A549 (cell line): ENCODE measurements around the gene CADM2. TPM values are rescaled to one million over a fixed set of nuclear protein-coding genes. Genes with fewer than 3 reads are reported as not detected.
A peak's percentile ranks its signal among the peaks of the same experiment; 100 is the strongest.

Source experiments
- ATAC-seq, 2 experiments: fragments of 200-7000 bp in 1 of 2; fragments of >200 bp in 1 of 2; cut with Nextera tagmentation in 1 of 2; cut with Tn5 transposase in 1 of 2; 3 replicates each; pipeline versions ENCODE4 v1.8.0 to v1.9.1; 2018 to 2020; ENCODE audit warnings: mild to moderate bottlenecking in 1 of 2, moderate library complexity in 1 of 2
- CTCF ChIA-PET: fragments of 300-600 bp; sonication (Branson Sonifier 250); formaldehyde crosslinking; extraction: SDS; loops from one replicate; lab custom pipeline; 2021; ENCODE audit warnings: antibody characterized with exemption, inconsistent platforms; lab: Yijun Ruan, JAX
- POLR2A ChIA-PET: fragments of 350-600 bp; formaldehyde crosslinking; extraction: SDS; loops from one replicate; lab custom pipeline; 2021; ENCODE audit warnings: antibody characterized with exemption, inconsistent platforms; lab: Yijun Ruan, JAX
- DNase-seq, 2 experiments: peaks; one replicate each; pipeline versions ENCODE4 v3.0.0 to v3.0.0-alpha.2; 2011 to 2016; ENCODE audit warnings: low read depth in 1 of 2, low spot score in 1 of 2
- FAIRE-seq: peaks from 2 replicates; lab custom pipeline; 2011; peaks lifted over from hg19 to GRCh38; lab: Jason Lieb, UNC
- H3K27ac ChIP-seq, 2 experiments: fragments of >200 bp; sonication (Bioruptor Twin); formaldehyde crosslinking; 3 replicates each; pipeline ENCODE4 v1.5.1; 2016 to 2017
- H3K4me1 ChIP-seq: fragments of >200 bp; sonication (Bioruptor Twin); formaldehyde crosslinking; 3 replicates; pipeline ENCODE4 v1.6.1; 2016
- H3K4me2 ChIP-seq: fragments of >200 bp; sonication (Bioruptor Twin); formaldehyde crosslinking; 3 replicates; pipeline ENCODE4 v1.6.1; 2016
- H3K4me3 ChIP-seq: fragments of >200 bp; sonication (Bioruptor Twin); formaldehyde crosslinking; 3 replicates; pipeline ENCODE4 v1.5.1; 2016
- H3K9me3 ChIP-seq: fragments of >200 bp; sonication (Bioruptor Twin); formaldehyde crosslinking; 3 replicates; pipeline ENCODE4 v1.6.1; 2016
- CBX2 ChIP-seq: fragments of 200-600 bp; sonication (generic); IDR thresholded peaks from 2 replicates; pipeline ENCODE4 v1.6.1; 2016; ENCODE audit warnings: low read depth, mild to moderate bottlenecking, borderline replicate concordance
- CBX8 ChIP-seq: fragments of 200-600 bp; sonication (generic); IDR thresholded peaks from 2 replicates; pipeline ENCODE4 v1.6.1; 2016
- CEBPB ChIP-seq, 2 experiments: fragments of >200 bp in 1 of 2; sonication (Bioruptor Twin) in 1 of 2; formaldehyde crosslinking in 1 of 2; IDR thresholded peaks; 2 replicates each; pipeline ENCODE4 v1.6.1; 2012 to 2016
- EHF ChIP-seq: fragments of 250-450 bp; sonication (Bioruptor Pico); IDR thresholded peaks from 2 replicates; pipeline ENCODE4 v1.5.0; 2020; ENCODE audit warnings: mild to moderate bottlenecking
- EHMT2 ChIP-seq: fragments of 200-600 bp; sonication (generic); IDR thresholded peaks from 2 replicates; pipeline ENCODE4 v1.6.1; 2016; ENCODE audit warnings: antibody characterized with exemption, low read depth, mild to moderate bottlenecking, moderate library complexity
- FOSB ChIP-seq: fragments of 250-450 bp; sonication (Bioruptor Pico); IDR thresholded peaks from 2 replicates; pipeline ENCODE4 v1.5.0; 2020; ENCODE audit warnings: mild to moderate bottlenecking, moderate library complexity
- FOSL2 ChIP-seq, 2 experiments: fragments of 450-650 bp in 1 of 2; fragments of >200 bp in 1 of 2; sonication (Bioruptor Twin) in 1 of 2; formaldehyde crosslinking; IDR thresholded peaks; 2 replicates each; pipeline versions ENCODE4 v1.5.0 to v1.6.1; 2016 to 2020; ENCODE audit warnings: mild to moderate bottlenecking in 1 of 2, moderate library complexity in 1 of 2
- FOXS1 ChIP-seq: fragments of 250-450 bp; sonication (Bioruptor Pico); IDR thresholded peaks from 2 replicates; pipeline ENCODE4 v1.5.0; 2020; ENCODE audit warnings: mild to moderate bottlenecking, moderate library complexity
- GATA3 ChIP-seq: IDR thresholded peaks from 2 replicates; pipeline ENCODE4 v1.6.1; 2012; ENCODE audit warnings: borderline replicate concordance
- HDAC2 ChIP-seq: fragments of 200-600 bp; sonication (generic); IDR thresholded peaks from 2 replicates; pipeline ENCODE4 v1.6.1; 2016
- KDM5A ChIP-seq: fragments of 200-600 bp; sonication (generic); IDR thresholded peaks from 2 replicates; pipeline ENCODE4 v1.6.1; 2016; ENCODE audit warnings: antibody characterized with exemption, mild to moderate bottlenecking
- MAX ChIP-seq: IDR thresholded peaks from 2 replicates; pipeline ENCODE4 v1.6.1; 2012
- NPAS2 ChIP-seq: fragments of 250-450 bp; sonication (Bioruptor Pico); IDR thresholded peaks from 2 replicates; pipeline ENCODE4 v1.8.0; 2022; ENCODE audit warnings: mild to moderate bottlenecking, moderate library complexity, borderline replicate concordance
- POLR2AphosphoS2 ChIP-seq: conservative IDR thresholded peaks from 2 replicates; pipeline ENCODE4 v1.6.1; 2012; ENCODE audit warnings: low read length, improper control_type of control experiment, inconsistent platforms
- RAD21 ChIP-seq, 2 experiments: fragments of >200 bp in 1 of 2; sonication (Bioruptor Twin) in 1 of 2; formaldehyde crosslinking in 1 of 2; IDR thresholded peaks in 1 of 2; conservative IDR thresholded peaks in 1 of 2; 2 replicates in 1 of 2; 3 replicates in 1 of 2; pipeline ENCODE4 v1.6.1; 2012 to 2018; ENCODE audit warnings: inconsistent platforms in 1 of 2
- RARB ChIP-seq: fragments of 250-450 bp; sonication (Bioruptor Pico); IDR thresholded peaks from 2 replicates; pipeline ENCODE4 v1.8.0; 2021; ENCODE audit warnings: mild to moderate bottlenecking, moderate library complexity
- RCOR1 ChIP-seq: fragments of 150-350 bp; IDR thresholded peaks from 2 replicates; pipeline ENCODE4 v1.6.1; 2014; ENCODE audit warnings: antibody characterized with exemption, low read length, low read depth
- RNF2 ChIP-seq: fragments of 200-600 bp; sonication (generic); IDR thresholded peaks from 2 replicates; pipeline ENCODE4 v1.6.1; 2016; ENCODE audit warnings: low read depth, mild to moderate bottlenecking, antibody characterized with exemption, moderate library complexity, borderline replicate concordance
- SMC3 ChIP-seq: fragments of >200 bp; sonication (Bioruptor Twin); formaldehyde crosslinking; IDR thresholded peaks from 3 replicates; pipeline ENCODE4 v1.6.1; 2018; ENCODE audit warnings: inconsistent platforms
- ZC3H11A ChIP-seq: fragments of 450-650 bp; IDR thresholded peaks from 2 replicates; pipeline ENCODE4 v1.6.1; 2014; ENCODE audit warnings: antibody characterized with exemption, mild to moderate bottlenecking
- ZFP36 ChIP-seq: fragments of 450-650 bp; IDR thresholded peaks from 2 replicates; pipeline ENCODE4 v1.6.1; 2014; ENCODE audit warnings: borderline replicate concordance; ENCODE audit not compliant: partially characterized antibody
- WGBS: methylation state at CpG from one replicate; pipeline ENCODE4 v1.1.6; 2017; ENCODE audit errors: missing lambda C conversion rate; 5-methylcytosine and 5-hydroxymethylcytosine counted together
- polyA plus RNA-seq, 4 experiments: library from polyadenylated mRNA; depleted of rRNA in 3 of 4; stranded (reverse); fragments of >200 nt; fragmentation: RNase III in 1 of 4; extraction: RNeasy Plus Mini Kit Qiagen cat#74134 plus additional on column Dnase treatment in 1 of 4; gene quantifications; 2 replicates in 3 of 4; 3 replicates in 1 of 4; pipeline ENCODE4 v1.2.3, GENCODE V29; 2011 to 2017
- TF ChIP-seq, protein P1 (sequence below): fragments of >200 bp; sonication (Bioruptor Twin); formaldehyde crosslinking; IDR thresholded peaks from 3 replicates; pipeline ENCODE4 v1.5.1; 2016

Gene CADM2
- polyA plus RNA-seq, 2 of the 4 experiments (the other 2 are of a cell fraction), result 0.05 to 0.71 TPM

- no peak for TF ChIP-seq SMC3
- no peak for TF ChIP-seq CEBPB (IDR thresholded peaks at IDR 0.05)
- TF ChIP-seq CBX8, result no peak
- no peak for TF ChIP-seq HDAC2
- TF ChIP-seq FOSL2 (IDR thresholded peaks at IDR 0.05), result no peak
- peak; percentile 22; the same call in 1 of the 2 replicates for TF ChIP-seq FOSL2 (CRISPR knock-in tag; IDR thresholded peaks at IDR 0.05)
- H3K4me3 ChIP-seq, result no peak overlapping the region
- WGBS, result 4% methylated on average over 2 of the region's 2 CpGs
- no peaks in the 10 kb centered on the region for H3K4me1 ChIP-seq
- H3K9me3 ChIP-seq, result no peaks in the 10 kb centered on the region
- ATAC-seq (no peak), FAIRE-seq (no peak), DNase-seq (peak in 1 of 2 experiments; percentile 6)
- no peak overlapping the region for H3K4me2 ChIP-seq
- CTCF ChIA-PET, result no interaction called here
- POLR2A ChIA-PET, result no interaction called here
- no peak overlapping the region for H3K27ac ChIP-seq
Observed at GRCh38 chr3:85912980-85913379, 954.2 kb downstream of the CADM2 start.

GRCh38 chr3:85922374-85922773, 963.6 kb downstream of the CADM2 start:
- POLR2A ChIA-PET, result no interaction called here
- CTCF ChIA-PET, result no interaction called here
- no peak overlapping the region for H3K4me3 ChIP-seq
- peak; percentile 72 to 75; a peak in 3 of 4 replicates for TF ChIP-seq CEBPB (IDR thresholded peaks at IDR 0.05)
- no peak for TF ChIP-seq EHF (CRISPR knock-in tag)
- FAIRE-seq (no peak), DNase-seq (no peak), ATAC-seq (no peak)
- H3K27ac ChIP-seq, result no peak overlapping the region
- no peaks in the 10 kb centered on the region for H3K9me3 ChIP-seq
- 47% methylated on average over 3 of the region's 3 CpGs for WGBS
- no peaks in the 10 kb centered on the region for H3K4me1 ChIP-seq
- H3K4me2 ChIP-seq, result no peak overlapping the region

DNA sequence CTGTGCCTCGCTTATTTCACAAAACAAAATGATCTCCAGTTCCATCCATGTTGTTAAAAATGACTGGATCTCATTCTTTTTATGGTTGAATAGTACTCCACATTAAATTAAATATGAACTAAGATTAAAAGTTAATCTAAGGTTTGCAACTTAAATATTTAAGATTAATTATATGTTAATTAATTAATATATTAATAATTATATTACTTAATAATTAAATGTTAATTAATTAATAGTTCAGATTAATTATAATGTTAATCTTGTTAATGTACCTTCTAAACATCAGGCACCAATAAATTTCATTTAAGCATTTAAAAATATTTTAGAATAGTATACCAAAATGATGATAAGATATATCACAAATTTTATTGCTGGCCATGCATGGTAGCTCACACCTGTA, 971.9 kb downstream of the CADM2 start:
- TF ChIP-seq POLR2AphosphoS2 (no peak), GATA3 (no peak), KDM5A (no peak), CBX2 (no peak), FOSB (no peak), ZC3H11A (no peak), RARB (no peak), FOXS1 (CRISPR knock-in tag) (no peak), RCOR1 (no peak), MAX (no peak), ZFP36 (no peak), EHMT2 (no peak), NPAS2 (CRISPR knock-in tag) (no peak), CBX8 (no peak), RNF2 (no peak), RAD21 (conservative IDR thresholded peaks at IDR 0.05 in 1 of 2, IDR thresholded peaks at IDR 0.05 in 1 of 2) (no peak)
- TF ChIP-seq, protein P1, sequence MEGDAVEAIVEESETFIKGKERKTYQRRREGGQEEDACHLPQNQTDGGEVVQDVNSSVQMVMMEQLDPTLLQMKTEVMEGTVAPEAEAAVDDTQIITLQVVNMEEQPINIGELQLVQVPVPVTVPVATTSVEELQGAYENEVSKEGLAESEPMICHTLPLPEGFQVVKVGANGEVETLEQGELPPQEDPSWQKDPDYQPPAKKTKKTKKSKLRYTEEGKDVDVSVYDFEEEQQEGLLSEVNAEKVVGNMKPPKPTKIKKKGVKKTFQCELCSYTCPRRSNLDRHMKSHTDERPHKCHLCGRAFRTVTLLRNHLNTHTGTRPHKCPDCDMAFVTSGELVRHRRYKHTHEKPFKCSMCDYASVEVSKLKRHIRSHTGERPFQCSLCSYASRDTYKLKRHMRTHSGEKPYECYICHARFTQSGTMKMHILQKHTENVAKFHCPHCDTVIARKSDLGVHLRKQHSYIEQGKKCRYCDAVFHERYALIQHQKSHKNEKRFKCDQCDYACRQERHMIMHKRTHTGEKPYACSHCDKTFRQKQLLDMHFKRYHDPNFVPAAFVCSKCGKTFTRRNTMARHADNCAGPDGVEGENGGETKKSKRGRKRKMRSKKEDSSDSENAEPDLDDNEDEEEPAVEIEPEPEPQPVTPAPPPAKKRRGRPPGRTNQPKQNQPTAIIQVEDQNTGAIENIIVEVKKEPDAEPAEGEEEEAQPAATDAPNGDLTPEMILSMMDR, result no peak
- TF ChIP-seq, all 56 proteins: peak for 0
- Histone ChIP-seq H3K4me1 (no peaks in the 10 kb centered on the region), H3K27ac (no peak overlapping the region), H3K9me3 (no peaks in the 10 kb centered on the region), H3K4me2 (no peak overlapping the region), H3K4me3 (no peak overlapping the region)
- 22% methylated on average over 1 of the region's 1 CpG for WGBS
- POLR2A ChIA-PET, result no interaction called here
- FAIRE-seq (no peak), DNase-seq (no peak), ATAC-seq (no peak)
- CTCF ChIA-PET, result no interaction called here
